SW480 (cell line): ENCODE measurements around the gene SLX1B.
"Not testable (repeated sequence)": the region's sequence is repeated elsewhere in the genome, so short reads cannot be mapped to it uniquely, and the experiment has no call there.

Experiments
- DNase-seq: peaks from one replicate; pipeline ENCODE4 v3.0.0-alpha.2; 2016; ENCODE audit warnings: low spot score

The SLX1B gene

GRCh38 chr16:29454269-29454668 is at the start of gene SLX1B, which contains the start of gene BOLA2:
SLX1B (plus strand) TSS chr16:29454533.
BOLA2 (minus strand) TSS chr16:29454351; CDS start chr16:29454253, 98 bp downstream.
- not testable (repeated sequence) for DNase-seq

- not testable (repeated sequence) for DNase-seq
Measured at GRCh38 chr16:29405249-29405648, 49.1 kb upstream of the SLX1B start.

- not testable (repeated sequence) for DNase-seq
Measured at GRCh38 chr16:29423587-29423986, 30.7 kb upstream of the SLX1B start.

- not testable (repeated sequence) for DNase-seq
Measured at GRCh38 chr16:29425390-29425789, 28.9 kb upstream of the SLX1B start.

GRCh38 chr16:29453754-29454153 is 579 bp upstream of the SLX1B start:
- not testable (repeated sequence) for DNase-seq

GRCh38 chr16:29454828-29455227 is 495 bp downstream of the SLX1B start:
- DNase-seq = not testable (repeated sequence)

GRCh38 chr16:29457660-29458059 is 3.3 kb downstream of the SLX1B start:
- not testable (repeated sequence) for DNase-seq

- DNase-seq = not testable (repeated sequence)
Measured at GRCh38 chr16:29459706-29460646, 5.6 kb downstream of the SLX1B start, which contains the start of gene SULT1A4. SULT1A4 (plus strand) TSS chr16:29459913; CDS start chr16:29461386, 1,473 bp downstream.

- DNase-seq = not testable (repeated sequence)
Measured at GRCh38 chr16:29460647-29461030, 6.3 kb downstream of the SLX1B start.

GRCh38 chr16:29465985-29466824 is 11.9 kb downstream of the SLX1B start:
- DNase-seq = not testable (repeated sequence)

GRCh38 chr16:29466904-29467303 is 12.6 kb downstream of the SLX1B start:
- not testable (repeated sequence) for DNase-seq

GRCh38 chr16:29467654-29468366 is 13.5 kb downstream of the SLX1B start:
- DNase-seq = not testable (repeated sequence)

GRCh38 chr16:29469660-29470059 is 15.3 kb downstream of the SLX1B start:
- not testable (repeated sequence) for DNase-seq

- DNase-seq = not testable (repeated sequence)
Measured at GRCh38 chr16:29472065-29472464, 17.7 kb downstream of the SLX1B start.

- DNase-seq = not testable (repeated sequence)
Measured at GRCh38 chr16:29482276-29482675, 27.9 kb downstream of the SLX1B start.

- DNase-seq = not testable (repeated sequence)
Measured at GRCh38 chr16:29506308-29506707, 52.0 kb downstream of the SLX1B start, which contains the start of gene NPIPB12. NPIPB12 (minus strand) TSS chr16:29506408.
